Stomach (tissue), 9 donors: ENCODE measurements around the gene SLC17A6. TPM values are rescaled to one million over a fixed set of nuclear protein-coding genes. Genes with fewer than 3 reads are reported as not detected.

Source experiments
- DNase-seq, 2 donors: peaks; one replicate each; pipeline versions ENCODE4 v3.0.0 to v3.0.0-alpha.2; 2013 to 2019
- H3K27ac ChIP-seq, 5 donors: fragments of 200-600 bp in 4 of 5; sonication (generic) in 4 of 5; one replicate each; pipeline ENCODE4 v1.5.1; 2013 to 2019; ENCODE audit warnings: mild to moderate bottlenecking in 1 of 5, moderate library complexity in 1 of 5
- H3K27me3 ChIP-seq, 3 donors: fragments of 200-600 bp; sonication (generic); one replicate each; pipeline ENCODE4 v1.5.1; 2017 to 2019; ENCODE audit warnings: mixed run types in 1 of 3
- H3K36me3 ChIP-seq, 4 donors: fragments of 200-600 bp; sonication (generic); 1 replicate in 3 of 4; 2 replicates in 1 of 4; pipeline ENCODE4 v1.5.1; 2016 to 2019
- H3K4me1 ChIP-seq, 4 donors: fragments of 200-600 bp; sonication (generic); one replicate each; pipeline ENCODE4 v1.5.1; 2016 to 2019
- H3K4me3 ChIP-seq, 4 donors: fragments of 200-600 bp; sonication (generic) in 3 of 4; one replicate each; pipeline ENCODE4 v1.5.1; 2016 to 2019; ENCODE audit warnings: mild to moderate bottlenecking in 1 of 4
- H3K9me3 ChIP-seq, 4 donors: fragments of 200-600 bp; sonication (generic); one replicate each; pipeline ENCODE4 v1.5.1; 2016 to 2019
- EP300 ChIP-seq: sonication (generic); formaldehyde crosslinking; IDR thresholded peaks from one replicate; pipeline ENCODE4 v1.6.1; 2017; ENCODE audit warnings: antibody characterized with exemption
- POLR2A ChIP-seq, 4 donors: fragments of 450-650 bp; IDR thresholded peaks; one replicate each; pipeline ENCODE4 v1.6.1; 2016; ENCODE audit warnings: antibody characterized with exemption in 4 of 4, control low read depth in 2 of 4, mild to moderate bottlenecking in 1 of 4, moderate library complexity in 1 of 4
- POLR2AphosphoS5 ChIP-seq, 3 donors: sonication (generic); formaldehyde crosslinking; IDR thresholded peaks; one replicate each; pipeline ENCODE4 v1.6.1; 2016; ENCODE audit warnings: antibody characterized with exemption in 3 of 3
- WGBS, 5 donors: extraction: QIAGEN DNeasy Blood & Tissue Kit in 3 of 5; methylation state at CpG; one replicate each; pipeline versions ENCODE4 v1.1.5 to v1.1.7; 2013 to 2018; 5-methylcytosine and 5-hydroxymethylcytosine counted together
- intact Hi-C: fragments of 100-400 bp; cut with DNase I; formaldehyde crosslinking; loops from one replicate; pipeline ENCODE4 v1.15.1; 2023; ENCODE audit warnings: low total_unique reads
- polyA plus RNA-seq, 3 donors: library from polyadenylated mRNA; stranded (reverse); fragments of 200-250 nt; gene quantifications; one replicate each; pipeline ENCODE4 v1.2.3, GENCODE V29; 2013
- total RNA-seq, 5 donors: library from RNA; depleted of rRNA; stranded (reverse); fragments of >200 nt; gene quantifications; one replicate each; pipeline versions ENCODE4 v1.1.0 to v1.2.3, GENCODE V29; 2014 to 2016
- TF ChIP-seq, protein P1 (sequence below), 7 experiments: fragments of 450-650 bp in 4 of 7; fragments of 200-600 bp in 3 of 7; sonication (generic) in 3 of 7; IDR thresholded peaks; one replicate each; pipeline ENCODE4 v1.5.1; 2016 to 2019; ENCODE audit warnings: antibody characterized with exemption in 7 of 7, control low read depth in 2 of 7, mild to moderate bottlenecking in 1 of 7
- donor health status: healthy with polysubstance abuse.
- donor health status: Bipolar disorder and iron deficiency.
- donor health status: healthy.

SLC17A6 gene
- total and polyA plus RNA-seq, 8 donors, result not detected

DNA sequence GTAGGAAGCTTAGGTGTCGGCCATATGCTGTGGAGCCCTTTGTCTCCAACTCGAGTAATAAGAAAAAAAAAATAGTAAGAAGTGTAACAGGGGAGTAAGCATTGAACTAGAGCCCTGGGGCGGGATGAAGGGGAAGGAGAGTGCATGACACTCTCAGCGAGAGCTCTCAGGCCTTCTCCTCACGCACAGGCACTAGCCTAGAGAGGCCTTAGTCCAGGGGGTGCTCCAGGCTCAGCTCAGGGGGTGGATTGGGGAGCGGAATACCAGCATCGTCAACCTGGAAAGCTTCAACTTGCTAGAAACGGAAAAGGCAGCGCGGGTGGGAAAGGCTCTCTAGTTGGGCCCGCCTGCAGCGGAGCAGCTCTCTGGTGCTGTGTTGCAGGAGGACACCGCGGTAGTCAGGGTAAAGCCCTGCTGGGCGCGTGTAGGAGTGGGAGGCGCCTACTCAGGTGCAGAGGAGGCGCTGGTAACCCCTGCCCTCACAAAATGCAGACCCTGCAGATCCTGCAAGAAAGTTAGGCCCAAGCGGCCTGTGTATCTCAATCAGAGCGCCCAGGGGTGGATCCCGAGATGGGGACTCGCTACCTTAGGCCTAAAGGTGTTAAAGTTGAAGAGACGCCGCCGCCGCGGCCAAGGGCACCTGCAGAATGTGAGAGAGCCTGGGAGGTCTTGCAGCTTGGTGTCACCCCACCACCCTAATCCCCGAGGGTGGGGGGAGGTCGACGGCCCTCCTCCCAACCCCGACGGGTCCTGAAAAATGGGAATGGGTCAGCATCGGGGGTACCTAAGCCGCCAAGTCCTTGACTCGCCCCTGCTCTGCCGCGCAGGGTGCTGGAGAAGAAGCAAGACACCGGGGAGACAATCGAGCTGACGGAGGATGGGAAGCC is 2.8 kb downstream of the SLC17A6 start:
- peaks cover 0 to 26% (median 6%) of the 10 kb centered on the region in 4 donors for H3K4me1 ChIP-seq
- 7 to 11% (median 8%) methylated on average over 33 to 40 of the region's 40 CpGs for WGBS, 5 donors
- no peak overlapping the region for H3K4me3 ChIP-seq
- DNase-seq, result peak in 1 of 2 donors; percentile 10
- intact Hi-C loops, result no loop called here
- H3K9me3 ChIP-seq, result no peaks in the 10 kb centered on the region
- H3K27me3 ChIP-seq, result peaks cover 15 to 85% (median 70%) of the 10 kb centered on the region in 3 donors
- H3K36me3 ChIP-seq, result no peaks in the 10 kb centered on the region
- TF ChIP-seq POLR2A (IDR thresholded peaks at IDR 0.05), result no peak
- TF ChIP-seq POLR2AphosphoS5 (IDR thresholded peaks at IDR 0.05), result no peak
- TF ChIP-seq, protein P1, sequence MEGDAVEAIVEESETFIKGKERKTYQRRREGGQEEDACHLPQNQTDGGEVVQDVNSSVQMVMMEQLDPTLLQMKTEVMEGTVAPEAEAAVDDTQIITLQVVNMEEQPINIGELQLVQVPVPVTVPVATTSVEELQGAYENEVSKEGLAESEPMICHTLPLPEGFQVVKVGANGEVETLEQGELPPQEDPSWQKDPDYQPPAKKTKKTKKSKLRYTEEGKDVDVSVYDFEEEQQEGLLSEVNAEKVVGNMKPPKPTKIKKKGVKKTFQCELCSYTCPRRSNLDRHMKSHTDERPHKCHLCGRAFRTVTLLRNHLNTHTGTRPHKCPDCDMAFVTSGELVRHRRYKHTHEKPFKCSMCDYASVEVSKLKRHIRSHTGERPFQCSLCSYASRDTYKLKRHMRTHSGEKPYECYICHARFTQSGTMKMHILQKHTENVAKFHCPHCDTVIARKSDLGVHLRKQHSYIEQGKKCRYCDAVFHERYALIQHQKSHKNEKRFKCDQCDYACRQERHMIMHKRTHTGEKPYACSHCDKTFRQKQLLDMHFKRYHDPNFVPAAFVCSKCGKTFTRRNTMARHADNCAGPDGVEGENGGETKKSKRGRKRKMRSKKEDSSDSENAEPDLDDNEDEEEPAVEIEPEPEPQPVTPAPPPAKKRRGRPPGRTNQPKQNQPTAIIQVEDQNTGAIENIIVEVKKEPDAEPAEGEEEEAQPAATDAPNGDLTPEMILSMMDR (IDR thresholded peaks at IDR 0.05), result no peak
- no peak for TF ChIP-seq EP300
- no peak overlapping the region for H3K27ac ChIP-seq

DNA sequence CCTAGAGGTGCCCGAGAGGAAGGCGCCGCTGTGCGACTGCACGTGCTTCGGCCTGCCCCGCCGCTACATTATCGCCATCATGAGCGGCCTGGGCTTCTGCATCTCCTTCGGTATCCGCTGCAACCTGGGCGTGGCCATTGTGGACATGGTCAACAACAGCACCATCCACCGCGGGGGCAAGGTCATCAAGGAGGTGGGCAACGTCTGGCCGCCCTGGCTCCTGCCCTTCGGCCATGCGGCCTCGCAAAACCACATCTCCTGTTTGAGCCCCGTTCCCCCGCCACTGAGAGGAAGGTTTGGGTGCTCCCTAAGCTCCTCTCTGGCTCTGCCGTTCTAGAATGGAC is 3.4 kb downstream of the SLC17A6 start:
- Histone ChIP-seq H3K4me3 (no peak overlapping the region), H3K27me3 (peaks cover 15 to 90% (median 75%) of the 10 kb centered on the region in 3 donors), H3K4me1 (peaks cover 0 to 26% (median 6%) of the 10 kb centered on the region in 4 donors), H3K27ac (no peak overlapping the region), H3K9me3 (no peaks in the 10 kb centered on the region), H3K36me3 (no peaks in the 10 kb centered on the region)
- TF ChIP-seq POLR2AphosphoS5 (IDR thresholded peaks at IDR 0.05) (no peak), POLR2A (IDR thresholded peaks at IDR 0.05) (no peak), EP300 (no peak)
- TF ChIP-seq, protein P1 (IDR thresholded peaks at IDR 0.05), result no peak
- 8 to 15% (median 9%) methylated on average over 16 to 23 of the region's 23 CpGs for WGBS, 5 donors
- intact Hi-C loops, result no loop called here
- no peak for DNase-seq

DNA sequence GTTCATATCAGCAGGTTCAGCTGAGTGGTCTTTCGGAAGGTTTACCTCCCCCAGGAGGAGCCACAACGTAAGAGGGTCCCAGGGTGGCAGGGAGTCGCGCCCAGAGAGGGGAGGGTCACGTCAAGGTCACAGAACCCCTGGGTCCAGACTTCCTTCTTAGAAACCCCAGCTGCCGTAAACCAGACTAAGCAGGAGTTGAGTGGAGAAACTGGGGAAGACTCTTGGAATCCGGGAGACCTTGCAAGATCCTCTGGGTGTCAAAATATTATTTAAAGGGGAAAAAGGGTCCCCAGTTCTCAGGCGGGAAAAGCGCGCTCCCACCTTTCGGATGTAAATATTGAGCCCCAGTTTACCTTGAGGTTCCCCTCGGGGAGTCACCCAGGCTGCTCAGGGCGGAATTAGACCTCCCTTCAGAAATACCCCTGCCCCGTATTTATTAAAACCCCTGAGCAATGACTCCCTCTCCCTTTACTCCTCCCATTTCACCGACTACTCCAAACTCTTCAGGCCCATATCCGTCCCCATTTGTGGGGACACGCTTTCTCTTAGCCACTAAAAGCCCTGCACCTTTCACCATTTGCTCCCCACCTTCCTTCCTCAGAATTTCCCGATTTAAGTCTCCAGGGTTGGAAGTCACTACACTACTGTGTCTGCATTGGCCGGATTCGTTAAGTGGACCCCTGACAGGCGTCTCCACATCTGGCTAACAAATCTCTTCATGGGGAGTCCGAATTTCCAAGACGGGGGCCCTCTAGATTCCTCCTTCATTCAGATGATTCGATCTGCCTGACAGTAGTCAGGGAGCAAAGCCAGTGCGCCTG is 4.2 kb downstream of the SLC17A6 start:
- intact Hi-C loops, result no loop called here
- 8 to 12% (median 9%) methylated on average over 25 of the region's 25 CpGs for WGBS, 5 donors
- H3K27me3 ChIP-seq, result peaks cover 18 to 86% (median 72%) of the 10 kb centered on the region in 3 donors

DNA sequence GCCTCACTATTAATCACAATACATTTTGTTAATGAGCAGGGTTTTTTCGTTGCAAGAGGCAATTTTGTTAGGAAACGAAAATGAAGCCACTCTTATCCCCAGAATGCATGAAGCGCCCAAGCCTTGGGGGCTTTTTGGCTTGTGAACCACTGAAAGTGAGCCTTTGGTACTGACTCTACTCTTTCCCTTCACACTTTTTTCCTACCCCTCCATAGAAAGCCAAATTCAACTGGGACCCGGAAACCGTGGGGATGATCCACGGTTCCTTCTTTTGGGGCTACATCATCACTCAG is 4.8 kb downstream of the SLC17A6 start:
- Histone ChIP-seq H3K4me1 (peaks cover 0 to 26% (median 6%) of the 10 kb centered on the region in 4 donors), H3K4me3 (no peak overlapping the region), H3K9me3 (no peaks in the 10 kb centered on the region), H3K27ac (no peak overlapping the region), H3K27me3 (peaks cover 18 to 82% (median 68%) of the 10 kb centered on the region in 3 donors), H3K36me3 (no peaks in the 10 kb centered on the region)
- TF ChIP-seq EP300, result no peak
- no peak for TF ChIP-seq POLR2A (IDR thresholded peaks at IDR 0.05)
- TF ChIP-seq POLR2AphosphoS5 (IDR thresholded peaks at IDR 0.05), result no peak
- TF ChIP-seq, protein P1 (IDR thresholded peaks at IDR 0.05), result no peak
- no peak for DNase-seq
- 0 to 3% (median 2%) methylated on average over 6 of the region's 6 CpGs for WGBS, 5 donors
- intact Hi-C loops, result no loop called here

More for the DNA sequence above, 4.2 kb downstream of the SLC17A6 start:
- Histone ChIP-seq H3K9me3 (no peaks in the 10 kb centered on the region), H3K4me1 (peaks cover 0 to 26% (median 6%) of the 10 kb centered on the region in 4 donors), H3K4me3 (no peak overlapping the region), H3K27ac (no peak overlapping the region), H3K36me3 (no peaks in the 10 kb centered on the region)
- TF ChIP-seq POLR2AphosphoS5 (IDR thresholded peaks at IDR 0.05), result no peak
- TF ChIP-seq POLR2A (IDR thresholded peaks at IDR 0.05), result no peak
- TF ChIP-seq, protein P1 (IDR thresholded peaks at IDR 0.05), result no peak
- no peak for TF ChIP-seq EP300
- no peak for DNase-seq
